Smooth muscle cell (in vitro differentiated cells): Measurements from ENCODE around the gene C1QTNF1. TPM values are rescaled to one million over a fixed set of nuclear protein-coding genes. Genes with fewer than 3 reads are reported as not detected.

Experiments used
- DNase-seq: peaks from one replicate; lab custom pipeline; 2025; ENCODE audit not compliant: unreplicated experiment; lab: John Stamatoyannopoulos, UW
- H2AFZ ChIP-seq: fragments of 200-600 bp; sonication (generic); 2 replicates; pipeline ENCODE4 v1.6.0; 2016; ENCODE audit warnings: antibody characterized with exemption, low read depth, mild to moderate bottlenecking
- H3F3A ChIP-seq: fragments of 200-600 bp; sonication (generic); 2 replicates; pipeline ENCODE4 v1.6.0; 2017; ENCODE audit warnings: antibody characterized with exemption, low read depth
- H3K27ac ChIP-seq: fragments of 200-600 bp; sonication (generic); 2 replicates; pipeline ENCODE4 v1.5.1; 2016; ENCODE audit warnings: low read depth, mild to moderate bottlenecking
- H3K27me3 ChIP-seq: fragments of 200-600 bp; sonication (generic); 2 replicates; pipeline ENCODE4 v1.6.1; 2016; ENCODE audit warnings: low read depth, mild to moderate bottlenecking
- H3K36me3 ChIP-seq: fragments of 200-600 bp; sonication (generic); 2 replicates; pipeline ENCODE4 v1.5.1; 2016; ENCODE audit warnings: low read depth
- H3K4me1 ChIP-seq: fragments of 200-600 bp; sonication (generic); 2 replicates; pipeline ENCODE4 v1.5.1; 2016; ENCODE audit warnings: low read depth
- H3K4me2 ChIP-seq: fragments of 200-600 bp; sonication (generic); 2 replicates; pipeline ENCODE4 v1.6.0; 2016; ENCODE audit warnings: mild to moderate bottlenecking
- H3K4me3 ChIP-seq: fragments of 200-600 bp; sonication (generic); 2 replicates; pipeline ENCODE4 v1.5.1; 2016; ENCODE audit warnings: mild to moderate bottlenecking
- H3K79me2 ChIP-seq: fragments of 200-600 bp; sonication (generic); 2 replicates; pipeline ENCODE4 v1.6.0; 2016; ENCODE audit warnings: low read depth, mild to moderate bottlenecking
- H3K9ac ChIP-seq: fragments of 200-600 bp; sonication (generic); 2 replicates; pipeline ENCODE4 v1.6.0; 2016; ENCODE audit warnings: low read depth
- H3K9me3 ChIP-seq: fragments of 200-600 bp; sonication (generic); replicated peaks from 2 replicates; pipeline ENCODE4 v1.5.1; 2016; ENCODE audit warnings: low read depth
- H4K20me1 ChIP-seq: fragments of 200-600 bp; sonication (generic); 2 replicates; pipeline ENCODE4 v1.6.0; 2016; ENCODE audit warnings: low read depth
- WGBS: methylation state at CpG from one replicate; pipeline ENCODE4 v1.1.7; 2016; ENCODE audit warnings: low lambda C conversion rate; 5-methylcytosine and 5-hydroxymethylcytosine counted together
- polyA plus RNA-seq: library from polyadenylated mRNA; unstranded; fragments of >200 nt; fragmentation: Nextera tagmentation; extraction: Ambion mirVana; gene quantifications from 2 replicates; pipeline ENCODE4 v1.2.1, GENCODE V29; 2016
- total RNA-seq: library from RNA; depleted of rRNA; stranded (reverse); fragments of >200 nt; gene quantifications from 2 replicates; pipeline ENCODE4 v1.2.3, GENCODE V29; 2014
- TF ChIP-seq, protein P1 (sequence below): fragments of 200-600 bp; sonication (generic); IDR thresholded peaks from 2 replicates; pipeline ENCODE4 v1.5.1; 2017; ENCODE audit warnings: borderline replicate concordance, mild to moderate bottlenecking, antibody characterized with exemption; ENCODE audit not compliant: insufficient read depth, poor library complexity, severe bottlenecking

Gene C1QTNF1
- total and polyA plus RNA-seq, 2 experiments from 2014 or later, result 5.7 to 9.4 TPM

DNA sequence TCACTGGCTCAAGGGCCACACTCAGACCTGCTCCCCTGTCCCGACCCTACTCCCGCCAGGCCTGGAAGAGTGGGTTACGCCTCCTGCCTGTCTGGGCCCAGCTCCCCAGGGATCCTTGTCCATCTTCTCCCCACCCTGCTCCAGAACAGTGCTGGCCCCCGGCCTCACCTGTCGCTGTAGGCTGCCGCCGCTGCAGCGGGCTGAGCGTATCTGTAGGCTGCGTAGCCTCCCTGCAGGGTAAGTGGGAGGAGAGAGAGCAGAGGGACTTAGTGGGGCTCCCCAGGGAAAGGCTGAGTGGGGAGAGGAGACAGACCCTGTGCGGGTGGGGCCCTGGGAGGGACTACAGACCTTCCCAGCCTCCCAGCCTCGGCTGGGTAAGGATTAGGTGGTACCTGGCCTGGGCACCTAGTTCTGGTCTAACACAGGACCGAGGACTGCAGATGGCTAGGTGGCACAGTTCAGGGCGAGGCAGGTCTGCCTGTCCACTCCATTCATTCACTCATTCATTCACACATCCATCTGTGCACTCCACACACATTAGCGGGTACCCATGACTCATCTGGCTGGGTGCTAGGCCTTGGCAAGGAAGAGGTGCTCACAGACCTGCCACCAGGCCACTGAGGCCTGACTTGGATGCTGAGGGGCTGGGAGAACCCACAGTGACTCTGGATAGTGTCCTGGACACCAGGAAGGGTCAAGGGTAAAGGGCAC, 71.5 kb downstream of the C1QTNF1 start:
- WGBS, result 90% methylated on average over 15 of the region's 15 CpGs
- Histone ChIP-seq H3K27me3 (peaks cover 30% of the 10 kb centered on the region), H3K4me3 (no peak overlapping the region), H3K36me3 (no peaks in the 10 kb centered on the region), H3K4me1 (no peaks in the 10 kb centered on the region), H4K20me1 (no peaks in the 10 kb centered on the region), H3K9me3 (no peaks in the 10 kb centered on the region), H3K79me2 (no peaks in the 10 kb centered on the region), H2AFZ (no peak overlapping the region), H3K9ac (no peak overlapping the region), H3K27ac (no peak overlapping the region), H3F3A (no peaks in the 10 kb centered on the region), H3K4me2 (no peak overlapping the region)
- no peak for DNase-seq
- TF ChIP-seq, protein P1, sequence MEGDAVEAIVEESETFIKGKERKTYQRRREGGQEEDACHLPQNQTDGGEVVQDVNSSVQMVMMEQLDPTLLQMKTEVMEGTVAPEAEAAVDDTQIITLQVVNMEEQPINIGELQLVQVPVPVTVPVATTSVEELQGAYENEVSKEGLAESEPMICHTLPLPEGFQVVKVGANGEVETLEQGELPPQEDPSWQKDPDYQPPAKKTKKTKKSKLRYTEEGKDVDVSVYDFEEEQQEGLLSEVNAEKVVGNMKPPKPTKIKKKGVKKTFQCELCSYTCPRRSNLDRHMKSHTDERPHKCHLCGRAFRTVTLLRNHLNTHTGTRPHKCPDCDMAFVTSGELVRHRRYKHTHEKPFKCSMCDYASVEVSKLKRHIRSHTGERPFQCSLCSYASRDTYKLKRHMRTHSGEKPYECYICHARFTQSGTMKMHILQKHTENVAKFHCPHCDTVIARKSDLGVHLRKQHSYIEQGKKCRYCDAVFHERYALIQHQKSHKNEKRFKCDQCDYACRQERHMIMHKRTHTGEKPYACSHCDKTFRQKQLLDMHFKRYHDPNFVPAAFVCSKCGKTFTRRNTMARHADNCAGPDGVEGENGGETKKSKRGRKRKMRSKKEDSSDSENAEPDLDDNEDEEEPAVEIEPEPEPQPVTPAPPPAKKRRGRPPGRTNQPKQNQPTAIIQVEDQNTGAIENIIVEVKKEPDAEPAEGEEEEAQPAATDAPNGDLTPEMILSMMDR, result no peak

DNA sequence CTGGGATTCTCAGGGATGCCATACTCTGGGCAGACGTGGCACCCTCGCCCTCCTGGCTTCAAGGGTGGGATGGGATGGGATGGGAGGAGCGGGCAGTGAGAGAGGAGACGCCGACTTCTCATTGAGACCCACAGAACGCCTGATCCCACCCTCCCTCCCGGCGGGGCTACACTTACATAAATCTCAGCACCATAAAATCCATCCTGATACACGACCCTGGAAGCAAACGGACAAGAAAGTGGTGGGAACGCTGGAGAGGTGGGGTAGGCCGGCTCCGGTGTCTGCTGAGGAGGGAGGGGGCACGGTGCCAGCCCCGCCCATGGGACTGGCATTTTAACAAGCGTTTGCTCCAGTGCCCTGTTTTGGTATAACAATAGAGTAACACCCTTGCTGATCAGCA, 72.5 kb downstream of the C1QTNF1 start:
- Histone ChIP-seq H3K27me3 (peaks cover 30% of the 10 kb centered on the region), H4K20me1 (no peaks in the 10 kb centered on the region), H3F3A (no peaks in the 10 kb centered on the region), H3K4me3 (no peak overlapping the region), H3K27ac (no peak overlapping the region), H3K4me2 (no peak overlapping the region), H3K36me3 (no peaks in the 10 kb centered on the region), H3K4me1 (no peaks in the 10 kb centered on the region), H3K9ac (no peak overlapping the region), H2AFZ (no peak overlapping the region), H3K79me2 (no peaks in the 10 kb centered on the region), H3K9me3 (no peaks in the 10 kb centered on the region)
- WGBS, result 64% methylated on average over 9 of the region's 16 CpGs
- no peak for DNase-seq
- TF ChIP-seq, protein P1, result no peak

DNA sequence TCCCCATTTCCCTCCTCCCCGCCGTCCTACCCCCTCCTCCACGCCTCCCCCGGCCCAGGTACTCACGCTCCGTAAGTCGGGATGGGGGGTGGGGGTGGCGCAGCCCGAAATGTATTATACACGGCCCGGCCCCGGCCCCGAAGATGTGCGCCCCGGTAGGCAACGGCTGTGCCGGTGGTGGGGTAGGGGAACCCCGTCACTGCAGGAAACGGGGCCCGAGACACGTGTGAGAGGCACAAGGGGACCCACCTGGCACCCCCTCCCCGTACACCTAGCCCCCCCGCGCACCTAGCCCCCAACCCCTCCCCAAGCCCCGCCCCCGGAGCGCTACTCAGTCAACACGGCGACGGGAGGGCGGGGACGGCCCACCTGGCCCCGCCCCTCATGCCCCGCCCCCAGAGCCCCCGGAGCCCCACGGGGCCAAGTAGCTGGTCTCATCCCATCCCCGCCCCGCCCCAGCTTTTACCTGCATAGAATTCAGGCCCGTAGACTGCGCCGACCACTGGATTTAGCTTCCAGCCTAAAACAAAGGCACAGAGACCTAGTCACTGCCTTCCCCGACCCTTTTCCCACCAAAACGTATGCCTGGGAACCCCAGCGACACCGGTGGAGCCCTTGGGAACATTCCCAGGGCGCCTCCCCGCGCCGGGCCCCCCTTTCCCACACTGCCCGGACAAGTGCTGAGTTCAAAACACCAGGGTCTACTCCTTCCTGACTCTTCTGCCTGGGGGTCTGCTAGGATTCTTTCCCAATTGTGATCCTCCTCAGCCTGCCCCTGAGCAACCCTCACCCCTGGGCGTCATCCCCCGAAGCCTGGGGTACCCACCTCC, 73.5 kb downstream of the C1QTNF1 start:
- H3K36me3 ChIP-seq, result no peaks in the 10 kb centered on the region
- TF ChIP-seq, protein P1, result no peak
- H3K27ac ChIP-seq, result no peak overlapping the region
- no peak overlapping the region for H2AFZ ChIP-seq
- no peak overlapping the region for H3K9ac ChIP-seq
- no peaks in the 10 kb centered on the region for H3K79me2 ChIP-seq
- 51% methylated on average over 21 of the region's 52 CpGs for WGBS
- no peaks in the 10 kb centered on the region for H4K20me1 ChIP-seq
- no peaks in the 10 kb centered on the region for H3K4me1 ChIP-seq
- DNase-seq, result no peak
- no peak overlapping the region for H3K4me2 ChIP-seq
- no peaks in the 10 kb centered on the region for H3F3A ChIP-seq
- H3K9me3 ChIP-seq, result no peaks in the 10 kb centered on the region
- no peak overlapping the region for H3K4me3 ChIP-seq
- H3K27me3 ChIP-seq, result peaks cover 30% of the 10 kb centered on the region
